WERI-Rb-1 (cell line): Measurements from ENCODE around the gene ABCD1.
"Not testable (repeated sequence)": the region's sequence is repeated elsewhere in the genome, so short reads cannot be mapped to it uniquely, and the experiment has no call there.

Experiments used
- DNase-seq: peaks from one replicate; pipeline ENCODE4 v3.0.0-alpha.2; 2020
- H3K27ac ChIP-seq: fragments of 250-450 bp; sonication (Bioruptor Pico); 2 replicates; pipeline ENCODE4 v1.5.1; 2020; ENCODE audit warnings: mild to moderate bottlenecking, moderate library complexity
- H3K27me3 ChIP-seq: fragments of 250-450 bp; sonication (Bioruptor Pico); 2 replicates; pipeline ENCODE4 v1.5.1; 2021; ENCODE audit warnings: mild to moderate bottlenecking, low read depth, moderate library complexity; ENCODE audit not compliant: insufficient read depth, severe bottlenecking
- H3K36me3 ChIP-seq: fragments of 250-450 bp; sonication (Bioruptor Pico); 2 replicates; pipeline ENCODE4 v1.5.1; 2020; ENCODE audit warnings: mild to moderate bottlenecking, moderate library complexity
- H3K4me3 ChIP-seq: 2 replicates; pipeline ENCODE4 v1.5.1; 2011; ENCODE audit warnings: low read depth, mild to moderate bottlenecking, control low read depth, low read length
- H3K9me3 ChIP-seq: fragments of 250-450 bp; sonication (Bioruptor Pico); 2 replicates; pipeline ENCODE4 v1.5.1; 2021; ENCODE audit warnings: mild to moderate bottlenecking, moderate library complexity; ENCODE audit not compliant: severe bottlenecking
- TF ChIP-seq, protein P1 (sequence below): IDR thresholded peaks from 2 replicates; pipeline ENCODE4 v1.5.1; 2011; ENCODE audit warnings: low read depth, mild to moderate bottlenecking, control low read depth, inconsistent platforms, low read length

ABCD1 gene

DNA sequence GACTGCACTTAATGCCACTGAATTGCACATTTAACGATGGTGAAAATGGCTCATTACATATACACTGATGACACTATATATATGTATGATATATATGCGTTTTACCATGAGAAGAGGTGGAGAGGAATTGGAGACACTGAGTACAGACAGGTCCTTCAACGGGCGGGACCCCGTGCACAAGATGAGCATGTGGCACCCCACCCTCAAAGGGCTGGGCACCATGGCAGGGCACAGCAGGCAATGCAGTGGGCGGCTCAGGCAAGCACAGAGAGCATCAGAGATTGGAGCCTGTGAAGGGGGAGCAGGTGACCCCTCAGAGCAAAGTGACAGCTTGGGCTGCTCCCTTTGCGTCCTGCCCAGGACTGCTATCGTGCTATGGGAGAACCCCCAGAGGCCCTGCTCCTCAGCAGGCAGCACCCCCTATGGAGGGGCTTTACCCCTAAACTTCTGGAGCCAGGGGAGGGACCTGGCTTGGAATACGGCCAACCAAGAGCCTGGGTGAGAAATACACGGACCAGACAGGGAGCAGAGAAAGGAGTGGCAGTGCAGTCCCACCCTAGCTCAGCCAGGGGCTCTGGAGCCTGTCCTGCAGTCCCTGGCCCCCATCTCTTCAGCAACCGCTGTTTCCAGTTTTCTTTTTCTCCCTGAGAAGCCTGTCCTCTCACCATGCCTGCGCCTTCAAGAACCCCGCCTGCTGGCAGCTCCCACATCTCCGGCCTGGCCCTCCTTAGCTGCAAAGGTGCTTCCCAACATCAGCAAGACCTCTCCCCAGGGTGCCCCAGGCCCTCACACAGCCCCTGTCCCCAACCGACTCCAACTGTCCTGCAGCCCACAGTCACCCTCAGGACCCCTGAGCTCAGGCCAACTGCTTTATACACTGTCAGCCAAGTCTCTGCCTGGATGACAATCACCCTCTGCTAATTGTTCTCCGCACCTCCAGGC, 26.5 kb upstream of the ABCD1 start:
- Histone ChIP-seq H3K4me3 (no peak overlapping the region), H3K27ac (no peak overlapping the region; the same call in 1 of the 2 replicates), H3K9me3 (no peaks in the 10 kb centered on the region), H3K36me3 (peaks cover 34% of the 10 kb centered on the region), H3K27me3 (no peaks in the 10 kb centered on the region)
- DNase-seq: no peak
- TF ChIP-seq, protein P1, sequence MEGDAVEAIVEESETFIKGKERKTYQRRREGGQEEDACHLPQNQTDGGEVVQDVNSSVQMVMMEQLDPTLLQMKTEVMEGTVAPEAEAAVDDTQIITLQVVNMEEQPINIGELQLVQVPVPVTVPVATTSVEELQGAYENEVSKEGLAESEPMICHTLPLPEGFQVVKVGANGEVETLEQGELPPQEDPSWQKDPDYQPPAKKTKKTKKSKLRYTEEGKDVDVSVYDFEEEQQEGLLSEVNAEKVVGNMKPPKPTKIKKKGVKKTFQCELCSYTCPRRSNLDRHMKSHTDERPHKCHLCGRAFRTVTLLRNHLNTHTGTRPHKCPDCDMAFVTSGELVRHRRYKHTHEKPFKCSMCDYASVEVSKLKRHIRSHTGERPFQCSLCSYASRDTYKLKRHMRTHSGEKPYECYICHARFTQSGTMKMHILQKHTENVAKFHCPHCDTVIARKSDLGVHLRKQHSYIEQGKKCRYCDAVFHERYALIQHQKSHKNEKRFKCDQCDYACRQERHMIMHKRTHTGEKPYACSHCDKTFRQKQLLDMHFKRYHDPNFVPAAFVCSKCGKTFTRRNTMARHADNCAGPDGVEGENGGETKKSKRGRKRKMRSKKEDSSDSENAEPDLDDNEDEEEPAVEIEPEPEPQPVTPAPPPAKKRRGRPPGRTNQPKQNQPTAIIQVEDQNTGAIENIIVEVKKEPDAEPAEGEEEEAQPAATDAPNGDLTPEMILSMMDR: no peak

DNA sequence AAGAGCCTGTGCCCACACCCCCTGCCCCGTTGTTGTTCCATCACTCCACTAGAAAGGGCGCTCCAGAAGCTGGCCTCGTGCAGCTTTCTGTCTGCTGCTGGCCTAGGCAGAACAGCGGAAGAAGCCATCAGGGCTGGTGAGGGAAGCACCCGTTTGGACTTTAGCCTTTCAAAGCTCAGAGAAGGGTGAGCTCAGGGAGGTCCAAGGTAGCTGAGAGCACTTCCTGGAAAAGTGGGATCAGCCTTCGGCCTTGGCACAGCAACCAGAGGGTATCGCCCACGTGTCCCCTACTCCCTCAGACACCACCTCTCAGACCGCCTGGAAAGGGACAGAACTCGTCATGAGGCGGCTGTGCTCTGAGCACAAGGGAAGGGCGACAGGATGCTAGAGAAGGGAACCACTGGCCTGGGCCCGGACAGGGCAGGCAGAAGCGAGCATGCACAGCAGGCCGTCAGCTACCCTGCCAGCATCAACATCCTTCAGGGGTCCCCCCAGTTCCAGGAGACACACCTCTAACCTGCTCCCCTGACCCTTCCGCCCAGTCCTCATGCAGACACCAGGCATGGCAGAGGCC, 25.4 kb upstream of the ABCD1 start:
- H3K27ac ChIP-seq, H3K4me3 ChIP-seq, DNase-seq, H3K9me3 ChIP-seq, H3K27me3 ChIP-seq: not testable (repeated sequence)
- peaks cover 36% of the 10 kb centered on the region for H3K36me3 ChIP-seq

DNA sequence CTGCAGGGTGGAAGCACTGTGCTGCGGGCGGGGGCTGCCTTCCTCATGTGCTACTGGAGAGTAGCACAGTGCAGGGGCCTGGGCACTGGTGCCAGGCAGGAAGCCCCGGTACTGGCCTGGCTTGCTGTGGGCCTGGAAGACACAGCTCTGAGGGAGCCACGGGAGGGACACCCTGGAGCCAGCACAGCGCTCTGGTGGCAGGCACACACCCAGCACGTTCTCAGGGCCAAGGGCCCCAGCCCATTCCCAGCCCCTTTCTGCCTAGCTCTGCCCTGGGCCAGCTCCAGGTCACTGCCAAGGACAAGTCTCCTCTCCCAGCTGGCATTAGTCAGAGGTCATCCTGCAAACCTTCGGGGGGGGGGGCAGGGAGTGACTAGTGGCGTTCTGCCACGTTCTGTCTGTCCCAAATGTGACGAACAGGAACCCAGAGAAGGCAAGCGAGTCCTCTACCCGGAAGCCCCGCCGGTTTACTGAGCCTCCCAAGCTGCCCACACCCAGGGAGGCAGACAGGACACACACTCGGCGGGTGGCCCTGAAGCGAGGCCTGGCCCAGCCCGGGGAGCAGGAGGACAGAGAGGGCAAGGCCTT, 24.8 kb upstream of the ABCD1 start:
- not testable (repeated sequence) for H3K4me3 ChIP-seq, H3K27ac ChIP-seq, DNase-seq, H3K9me3 ChIP-seq, H3K27me3 ChIP-seq
- H3K36me3 ChIP-seq: peaks cover 39% of the 10 kb centered on the region

DNA sequence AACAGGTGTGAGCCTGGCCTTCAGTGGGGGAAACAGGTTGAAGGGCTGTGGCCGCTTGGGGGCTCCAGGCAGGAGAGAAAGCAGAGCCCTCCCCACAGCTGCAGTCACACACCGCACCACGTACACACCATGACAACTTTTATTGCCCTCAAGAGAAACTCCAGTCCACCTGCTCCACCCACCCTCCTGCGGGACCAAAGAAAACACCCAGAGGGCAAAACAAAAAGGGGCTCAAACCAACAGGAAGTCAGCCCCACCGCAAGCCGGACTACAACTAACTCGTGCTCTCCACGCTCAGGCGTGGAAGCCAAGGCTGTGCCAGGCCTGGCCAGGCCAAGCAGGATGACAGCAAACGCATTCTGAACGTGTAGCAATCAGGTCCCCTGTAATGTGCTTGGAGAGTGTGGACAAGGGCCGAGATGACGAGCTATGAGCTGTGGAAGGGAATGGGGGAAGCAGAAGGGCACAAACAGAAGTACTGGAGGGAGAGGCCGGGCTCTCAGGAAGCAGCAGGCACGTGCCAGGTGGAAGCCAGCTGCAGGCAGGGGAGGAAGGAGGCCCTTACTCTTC, 24.2 kb upstream of the ABCD1 start:
- TF ChIP-seq, protein P1: no peak
- Histone ChIP-seq H3K36me3 (peaks cover 37% of the 10 kb centered on the region), H3K9me3 (no peaks in the 10 kb centered on the region), H3K27ac (no peak overlapping the region), H3K4me3 (no peak overlapping the region), H3K27me3 (no peaks in the 10 kb centered on the region)
- no peak for DNase-seq

DNA sequence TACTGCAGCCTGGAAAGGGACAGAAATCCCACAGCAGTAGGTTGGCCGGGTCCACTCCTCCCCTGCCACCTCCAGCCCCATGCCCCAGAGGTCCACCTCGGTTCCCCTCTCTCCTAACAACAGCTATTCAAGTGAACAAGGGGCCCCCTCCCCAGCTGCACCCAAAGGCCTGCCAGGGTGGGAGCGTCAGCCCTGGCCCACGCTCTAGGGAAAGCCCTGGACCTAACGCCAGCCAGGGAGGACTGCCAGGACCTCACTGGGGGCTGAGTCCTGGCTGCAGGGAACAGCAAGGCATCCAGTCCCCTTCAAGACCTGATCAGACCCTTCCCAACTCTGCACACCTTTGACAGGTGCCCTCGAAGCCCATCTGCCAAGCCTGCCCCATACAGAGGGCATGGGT, 23.7 kb upstream of the ABCD1 start:
- no peak for DNase-seq
- Histone ChIP-seq H3K4me3 (no peak overlapping the region), H3K9me3 (no peaks in the 10 kb centered on the region), H3K36me3 (peaks cover 33% of the 10 kb centered on the region), H3K27ac (no peak overlapping the region), H3K27me3 (no peaks in the 10 kb centered on the region)
- TF ChIP-seq, protein P1: no peak

DNA sequence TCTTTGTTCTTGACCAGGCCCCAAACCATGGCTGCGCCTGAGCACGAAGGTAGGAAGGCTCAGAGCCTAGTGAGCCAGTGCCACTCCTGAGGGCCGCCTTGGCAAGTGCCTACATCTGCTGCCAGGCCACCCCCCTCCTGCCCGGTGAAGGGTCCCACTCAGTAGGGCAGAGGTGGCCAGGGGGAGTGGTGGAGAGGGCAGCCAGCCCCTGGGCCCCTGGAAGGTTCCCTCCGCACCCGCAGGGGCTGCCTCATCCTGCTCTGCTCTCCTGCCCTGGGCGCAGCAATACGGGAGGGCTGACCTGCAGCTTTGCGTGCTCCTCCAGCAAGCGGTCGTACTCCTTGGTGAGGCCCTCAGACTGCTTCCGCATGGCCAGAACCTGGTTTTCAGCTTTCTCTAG, 22.9 kb upstream of the ABCD1 start:
- TF ChIP-seq, protein P1: no peak
- Histone ChIP-seq H3K27me3 (no peaks in the 10 kb centered on the region), H3K27ac (no peak overlapping the region), H3K36me3 (peaks cover 27% of the 10 kb centered on the region), H3K9me3 (no peaks in the 10 kb centered on the region), H3K4me3 (no peak overlapping the region)
- no peak for DNase-seq
